Cardiac fibroblast (primary cell): ENCODE measurements around the gene BRSK2.
A peak's percentile ranks its signal among the peaks of the same experiment; 100 is the strongest.

ENCODE experiments used
- DNase-seq, 2 donors: peaks; one replicate each; pipeline versions ENCODE4 v3.0.0 to v3.0.0-alpha.2; 2010; ENCODE audit warnings: low read depth in 2 of 2
- H3K4me3 ChIP-seq, 2 donors: replicated peaks in 1 of 2; 1 replicate in 1 of 2; 2 replicates in 1 of 2; pipeline ENCODE4 v1.5.1; 2011; ENCODE audit warnings: low read depth in 2 of 2, low read length in 2 of 2, mild to moderate bottlenecking in 2 of 2, moderate library complexity in 1 of 2
- CTCF ChIP-seq: IDR thresholded peaks from one replicate; pipeline ENCODE4 v1.5.1; 2011; ENCODE audit warnings: low read depth, mild to moderate bottlenecking, low read length, inconsistent platforms

Gene BRSK2

GRCh38 chr11:1381793-1382425 lies 7.8 kb upstream of the BRSK2 start:
- H3K4me3 ChIP-seq: no peak overlapping the region
- DNase-seq: no peak
- no peak for TF ChIP-seq CTCF

DNA sequence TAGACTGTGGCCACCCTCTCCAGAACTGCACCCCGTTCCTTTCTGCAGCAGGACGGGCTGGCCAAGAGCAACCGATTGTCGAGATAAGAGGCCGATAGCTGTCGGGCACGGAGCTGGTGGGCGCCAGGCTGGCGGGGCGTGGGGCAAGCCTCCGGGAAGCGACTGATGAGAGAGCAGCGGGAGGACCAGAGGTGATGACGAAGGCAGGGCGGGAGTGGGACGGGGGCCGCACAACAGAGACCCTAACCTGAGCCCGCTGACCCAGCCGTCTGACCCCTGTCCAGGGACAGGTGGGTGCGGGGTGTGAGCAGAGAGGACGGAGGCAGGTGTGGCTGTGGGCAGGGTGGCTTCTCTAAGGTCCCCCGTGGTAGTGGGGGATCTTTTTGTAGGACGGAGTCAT lies 7.3 kb upstream of the BRSK2 start:
- no peak for TF ChIP-seq CTCF
- no peak for DNase-seq
- no peak overlapping the region for H3K4me3 ChIP-seq

DNA sequence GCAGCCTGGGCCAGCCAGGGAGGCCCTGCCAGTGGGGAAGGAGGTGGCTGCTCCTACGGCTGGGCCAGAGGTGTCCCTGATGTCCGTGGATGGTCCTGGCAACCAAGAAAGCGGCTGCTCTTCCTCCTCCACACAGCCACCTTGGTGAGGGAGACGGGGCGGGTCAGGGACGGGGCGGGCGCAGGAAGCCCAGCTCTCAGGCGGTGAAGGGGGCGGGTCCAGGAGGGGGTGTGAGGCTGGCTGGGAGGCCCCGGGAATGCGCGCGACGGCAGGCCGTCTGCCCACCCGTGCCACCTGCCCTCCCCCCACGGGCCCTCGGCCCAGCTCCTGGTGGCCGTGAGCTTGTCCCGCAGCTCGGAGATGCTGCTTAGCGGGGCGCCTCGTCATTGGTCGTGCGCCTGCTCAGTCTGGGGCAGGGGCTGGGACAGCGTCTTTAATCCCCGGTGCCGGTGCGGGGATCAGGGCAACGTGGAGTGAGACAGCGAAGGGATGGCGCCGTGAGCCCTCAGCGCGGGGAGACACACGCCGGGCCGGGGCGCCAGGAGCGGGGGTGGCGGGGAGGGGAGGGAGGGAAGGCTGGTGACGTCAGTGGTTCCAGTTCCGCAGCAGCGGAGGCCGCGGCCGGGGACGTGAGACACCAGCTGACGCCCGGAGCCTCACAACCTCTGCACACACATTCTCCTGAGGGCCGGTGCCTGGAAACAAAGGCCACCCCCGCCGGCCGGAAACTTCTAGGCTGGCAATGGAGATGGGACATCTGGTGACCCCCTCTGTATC lies 6.7 kb upstream of the BRSK2 start:
- H3K4me3 ChIP-seq: peak overlapping the region; percentile 53 to 57
- DNase-seq: peak; percentile 66 to 74
- TF ChIP-seq CTCF: no peak

- no peak for DNase-seq
- TF ChIP-seq CTCF: no peak
- H3K4me3 ChIP-seq: no peak overlapping the region
These were observed 5.3 kb upstream of the BRSK2 start for GRCh38 chr11:1384199-1384970.

- no peak for TF ChIP-seq CTCF
- DNase-seq: no peak
- H3K4me3 ChIP-seq: no peak overlapping the region
These were observed 2.2 kb upstream of the BRSK2 start for GRCh38 chr11:1387521-1387920.

DNA sequence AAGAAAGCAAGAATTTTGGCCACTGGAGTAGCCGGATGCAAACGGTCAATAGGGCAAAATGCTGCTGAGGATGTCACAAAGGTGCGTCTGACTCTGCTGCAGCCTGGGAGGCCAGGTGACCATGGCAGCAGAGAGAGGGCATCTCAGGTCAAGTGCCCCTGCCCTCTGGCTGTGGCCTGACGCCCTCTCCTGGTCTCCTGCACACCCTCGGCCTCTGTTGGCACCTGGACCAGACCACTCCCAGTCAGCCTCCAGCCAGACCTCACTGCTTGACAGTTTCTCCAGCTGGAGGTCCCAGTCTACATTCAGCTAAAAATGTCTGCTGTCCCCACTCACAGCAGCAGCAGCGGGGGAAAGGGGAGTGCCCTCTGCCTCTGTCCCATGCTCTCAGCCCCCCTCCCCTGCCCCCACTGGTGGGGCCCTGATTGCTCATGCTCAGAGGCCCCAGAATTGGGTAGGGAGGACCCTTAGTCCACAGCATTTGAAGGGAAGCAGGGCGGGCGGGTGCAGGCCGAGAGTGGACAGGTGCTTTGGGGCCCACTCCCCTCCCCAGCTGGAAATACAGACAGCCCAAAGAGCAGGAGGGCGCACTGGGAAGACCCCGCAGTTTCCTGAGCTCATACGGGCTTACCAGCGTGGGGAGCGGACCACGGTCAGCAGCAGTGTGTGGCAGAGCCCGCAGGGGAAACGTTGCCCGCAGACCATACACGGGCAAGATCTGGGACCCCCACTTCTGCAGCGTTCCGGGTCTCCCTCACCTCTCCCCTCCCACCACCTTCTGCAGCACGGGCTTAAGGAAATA lies 1.6 kb upstream of the BRSK2 start:
- no peak for DNase-seq
- no peak overlapping the region for H3K4me3 ChIP-seq
- no peak for TF ChIP-seq CTCF
